Measurements from ENCODE around the gene ARPIN. TPM values are rescaled to one million over a fixed set of nuclear protein-coding genes. Genes with fewer than 3 reads are reported as not detected.
A peak's percentile ranks its signal among the peaks of the same experiment; 100 is the strongest.
"Not testable (repeated sequence)": the region's sequence is repeated elsewhere in the genome, so short reads cannot be mapped to it uniquely, and the experiment has no call there.

ARPIN gene
- 4.0 and 8.2 TPM in 2 replicates for total RNA-seq (2014; rRNA removed; shearing (Covaris generic))

GRCh38 chr15:89912674-89913396, at the start of gene ARPIN:
Gene ARPIN (minus strand): TSS chr15:89912952. CDS start chr15:89912835, 117 bp downstream.
- peak; percentile 55 to 59 for DNase-seq (ENCODE audit: low read depth in 1 of 2, low spot score in 2 of 2)
- H3K36me3 ChIP-seq, result peaks cover 4% of the 10 kb centered on the region; the same call in 1 of the 2 replicates
- peaks cover 11% of the 10 kb centered on the region for H3K4me1 ChIP-seq (replicated peaks)
- no peaks in the 10 kb centered on the region for H3K9me3 ChIP-seq (replicated peaks)
- H3K27me3 ChIP-seq (replicated peaks), result no peaks in the 10 kb centered on the region
- H3K27ac ChIP-seq, result no peak within 1 kb of the TSS
- peak within 1 kb of the TSS; percentile 52 for H3K4me3 ChIP-seq

GRCh38 chr15:89958107-89958805, 45.5 kb upstream of the ARPIN start:
- Histone ChIP-seq H3K27ac (no peak overlapping the region), H3K4me1 (replicated peaks) (no peaks in the 10 kb centered on the region), H3K36me3 (no peaks in the 10 kb centered on the region), H3K4me3 (no peak overlapping the region), H3K27me3 (replicated peaks) (peaks cover 8% of the 10 kb centered on the region; the same call in 1 of the 2 replicates), H3K9me3 (replicated peaks) (no peaks in the 10 kb centered on the region)
- no peak for DNase-seq (ENCODE audit: low read depth in 1 of 2, low spot score in 2 of 2)

GRCh38 chr15:89955449-89955998, 42.8 kb upstream of the ARPIN start:
- not testable (repeated sequence) for DNase-seq (ENCODE audit: low read depth in 1 of 2, low spot score in 2 of 2); H3K4me3 ChIP-seq; H3K9me3 ChIP-seq (replicated peaks); H3K27me3 ChIP-seq (replicated peaks); H3K27ac ChIP-seq; H3K36me3 ChIP-seq; H3K4me1 ChIP-seq (replicated peaks)

GRCh38 chr15:89954541-89954940, 41.8 kb upstream of the ARPIN start:
- Histone ChIP-seq H3K4me3 (no peak overlapping the region), H3K36me3 (no peaks in the 10 kb centered on the region), H3K27ac (no peak overlapping the region), H3K9me3 (replicated peaks) (no peaks in the 10 kb centered on the region), H3K4me1 (replicated peaks) (no peaks in the 10 kb centered on the region), H3K27me3 (replicated peaks) (peaks cover 10% of the 10 kb centered on the region; the same call in 1 of the 2 replicates)
- no peak for DNase-seq (ENCODE audit: low read depth in 1 of 2, low spot score in 2 of 2)

- DNase-seq (ENCODE audit: low read depth in 1 of 2, low spot score in 2 of 2), result no peak
- Histone ChIP-seq H3K36me3 (no peaks in the 10 kb centered on the region), H3K27me3 (replicated peaks) (peaks cover 3% of the 10 kb centered on the region; the same call in 1 of the 2 replicates), H3K4me1 (replicated peaks) (no peaks in the 10 kb centered on the region), H3K4me3 (no peak overlapping the region), H3K27ac (no peak overlapping the region), H3K9me3 (replicated peaks) (no peaks in the 10 kb centered on the region)
Observed at GRCh38 chr15:89948796-89949195, 36.0 kb upstream of the ARPIN start.

GRCh38 chr15:89947385-89947784, 34.6 kb upstream of the ARPIN start:
- H3K9me3 ChIP-seq (replicated peaks), result no peaks in the 10 kb centered on the region
- DNase-seq (ENCODE audit: low read depth in 1 of 2, low spot score in 2 of 2), result no peak
- H3K27ac ChIP-seq, result no peak overlapping the region
- no peaks in the 10 kb centered on the region; the same call in 1 of the 2 replicates for H3K27me3 ChIP-seq (replicated peaks)
- no peaks in the 10 kb centered on the region for H3K4me1 ChIP-seq (replicated peaks)
- no peak overlapping the region for H3K4me3 ChIP-seq
- H3K36me3 ChIP-seq, result no peaks in the 10 kb centered on the region

GRCh38 chr15:89946681-89947299, 34.0 kb upstream of the ARPIN start:
- Histone ChIP-seq H3K9me3 (replicated peaks) (no peaks in the 10 kb centered on the region), H3K4me3 (no peak overlapping the region), H3K4me1 (replicated peaks) (no peaks in the 10 kb centered on the region), H3K36me3 (no peaks in the 10 kb centered on the region), H3K27ac (no peak overlapping the region), H3K27me3 (replicated peaks) (no peaks in the 10 kb centered on the region; the same call in 1 of the 2 replicates)
- DNase-seq (ENCODE audit: low read depth in 1 of 2, low spot score in 2 of 2), result no peak

GRCh38 chr15:89943721-89944120, 31.0 kb upstream of the ARPIN start:
- DNase-seq (ENCODE audit: low read depth in 1 of 2, low spot score in 2 of 2); H3K36me3 ChIP-seq; H3K4me3 ChIP-seq; H3K27me3 ChIP-seq (replicated peaks); H3K4me1 ChIP-seq (replicated peaks); H3K27ac ChIP-seq; H3K9me3 ChIP-seq (replicated peaks): not testable (repeated sequence)

- no peaks in the 10 kb centered on the region for H3K36me3 ChIP-seq
- no peak for DNase-seq (ENCODE audit: low read depth in 1 of 2, low spot score in 2 of 2)
Observed at GRCh38 chr15:89939910-89940309, 27.2 kb upstream of the ARPIN start.

GRCh38 chr15:89939377-89939776, 26.6 kb upstream of the ARPIN start:
- H3K9me3 ChIP-seq (replicated peaks); H3K27me3 ChIP-seq (replicated peaks): not testable (repeated sequence)

More at GRCh38 chr15:89939910-89940309, 27.2 kb upstream of the ARPIN start:
- no peaks in the 10 kb centered on the region for H3K27me3 ChIP-seq (replicated peaks)
- no peak overlapping the region for H3K4me3 ChIP-seq
- H3K27ac ChIP-seq, result no peak overlapping the region
- no peaks in the 10 kb centered on the region for H3K9me3 ChIP-seq (replicated peaks)
- H3K4me1 ChIP-seq (replicated peaks), result no peaks in the 10 kb centered on the region

GRCh38 chr15:89937365-89938350, 24.9 kb upstream of the ARPIN start:
- Histone ChIP-seq H3K4me3 (no peak overlapping the region), H3K27me3 (replicated peaks) (no peaks in the 10 kb centered on the region), H3K4me1 (replicated peaks) (no peaks in the 10 kb centered on the region), H3K9me3 (replicated peaks) (no peaks in the 10 kb centered on the region), H3K27ac (no peak overlapping the region), H3K36me3 (no peaks in the 10 kb centered on the region)
- no peak for DNase-seq (ENCODE audit: low read depth in 1 of 2, low spot score in 2 of 2)

More at GRCh38 chr15:89939377-89939776, 26.6 kb upstream of the ARPIN start:
- not testable (repeated sequence) for H3K36me3 ChIP-seq; DNase-seq (ENCODE audit: low read depth in 1 of 2, low spot score in 2 of 2); H3K27ac ChIP-seq; H3K4me1 ChIP-seq (replicated peaks); H3K4me3 ChIP-seq

- no peaks in the 10 kb centered on the region for H3K9me3 ChIP-seq (replicated peaks)
- no peaks in the 10 kb centered on the region for H3K36me3 ChIP-seq
- DNase-seq (ENCODE audit: low read depth in 1 of 2, low spot score in 2 of 2), result no peak
- no peak overlapping the region for H3K4me3 ChIP-seq
- no peaks in the 10 kb centered on the region for H3K27me3 ChIP-seq (replicated peaks)
- H3K27ac ChIP-seq, result no peak overlapping the region
- H3K4me1 ChIP-seq (replicated peaks), result no peaks in the 10 kb centered on the region
Observed at GRCh38 chr15:89936786-89937265, 24.1 kb upstream of the ARPIN start.
